Lower lobe of right lung (tissue), 2 donors: ENCODE measurements around the gene SLITRK2. TPM values are rescaled to one million over a fixed set of nuclear protein-coding genes. Genes with fewer than 3 reads are reported as not detected.

Experiments
- ATAC-seq, 2 donors: fragments of 200-7000 bp; cut with Tn5 transposase; one replicate each; pipeline ENCODE4 v1.9.1; 2020 to 2022; ENCODE audit warnings: mild to moderate bottlenecking in 2 of 2, moderate library complexity in 2 of 2
- DNase-seq: peaks from one replicate; pipeline ENCODE4 v3.0.0-alpha.2; 2020
- H3K27ac ChIP-seq: fragments of 200-600 bp; one replicate; pipeline ENCODE4 v1.8.0; 2022
- H3K27me3 ChIP-seq: fragments of 200-600 bp; one replicate; pipeline ENCODE4 v1.8.0; 2022; ENCODE audit warnings: low read depth
- H3K36me3 ChIP-seq: fragments of 200-600 bp; one replicate; pipeline ENCODE4 v1.8.0; 2022; ENCODE audit warnings: mild to moderate bottlenecking
- H3K4me1 ChIP-seq: fragments of 200-600 bp; one replicate; pipeline ENCODE4 v1.8.0; 2022
- H3K4me3 ChIP-seq: fragments of 200-600 bp; one replicate; pipeline ENCODE4 v1.8.0; 2022; ENCODE audit warnings: mild to moderate bottlenecking
- H3K9me3 ChIP-seq: fragments of 200-600 bp; one replicate; pipeline ENCODE4 v1.8.0; 2022
- CTCF ChIP-seq: fragments of 200-600 bp; IDR thresholded peaks from one replicate; pipeline ENCODE4 v1.8.0; 2022; ENCODE audit warnings: antibody characterized with exemption, mild to moderate bottlenecking
- intact Hi-C: fragments of 100-400 bp; cut with DNase I; formaldehyde crosslinking; loops from one replicate; pipeline ENCODE4 v1.11.0; 2022
- total RNA-seq: library from RNA; stranded (reverse); fragmentation: NEBNext Ultra II Directional; extraction: Animal tissue kit (Norgen Biotek cat#: 25700); gene quantifications from one replicate; pipeline ENCODE4 v1.2.1, GENCODE V29; 2021
- donor health status: DM: no; HTN: yes; CAD: no; lungs with severe emphysema.

The SLITRK2 gene
- total RNA-seq, 1 donor from 2014 or later: 0.15 TPM

GRCh38 chrX:145816601-145817315, 871 bp upstream of the SLITRK2 start:
- intact Hi-C loops: no loop called here
- Histone ChIP-seq H3K27me3 (peaks cover 8% of the 10 kb centered on the region), H3K9me3 (no peaks in the 10 kb centered on the region), H3K27ac (no peak overlapping the region), H3K4me1 (peaks cover 6% of the 10 kb centered on the region), H3K4me3 (peak overlapping the region; percentile 28), H3K36me3 (no peaks in the 10 kb centered on the region)
- DNase-seq (no peak), ATAC-seq (no peak)
- no peak for TF ChIP-seq CTCF

GRCh38 chrX:145818186-145819113, 821 bp downstream of the SLITRK2 start:
- H3K4me3 ChIP-seq: peak overlapping the region; percentile 34
- no peaks in the 10 kb centered on the region for H3K36me3 ChIP-seq
- intact Hi-C loops: no loop called here
- ATAC-seq (peak in 1 of 2 donors; percentile 36), DNase-seq (no peak)
- no peaks in the 10 kb centered on the region for H3K9me3 ChIP-seq
- H3K4me1 ChIP-seq: peaks cover 6% of the 10 kb centered on the region
- no peak overlapping the region for H3K27ac ChIP-seq
- H3K27me3 ChIP-seq: peaks cover 8% of the 10 kb centered on the region
- no peak for TF ChIP-seq CTCF

- TF ChIP-seq CTCF: no peak
- ATAC-seq: no peak
- Histone ChIP-seq H3K36me3 (no peaks in the 10 kb centered on the region), H3K9me3 (no peaks in the 10 kb centered on the region), H3K27me3 (peaks cover 8% of the 10 kb centered on the region), H3K4me1 (peaks cover 6% of the 10 kb centered on the region), H3K27ac (no peak overlapping the region), H3K4me3 (no peak overlapping the region)
- no peak for DNase-seq
- intact Hi-C loops: no loop called here
These were observed 3.2 kb downstream of the SLITRK2 start for GRCh38 chrX:145820825-145821224.

GRCh38 chrX:145821291-145821897, 3.8 kb downstream of the SLITRK2 start:
- Histone ChIP-seq H3K4me1 (peaks cover 6% of the 10 kb centered on the region), H3K4me3 (no peak overlapping the region), H3K27me3 (peaks cover 8% of the 10 kb centered on the region), H3K27ac (no peak overlapping the region), H3K9me3 (no peaks in the 10 kb centered on the region), H3K36me3 (no peaks in the 10 kb centered on the region)
- ATAC-seq (no peak), DNase-seq (no peak)
- no peak for TF ChIP-seq CTCF
- intact Hi-C loops: no loop called here

- Histone ChIP-seq H3K9me3 (no peaks in the 10 kb centered on the region), H3K36me3 (no peaks in the 10 kb centered on the region), H3K27me3 (peaks cover 8% of the 10 kb centered on the region), H3K4me3 (no peak overlapping the region), H3K4me1 (peaks cover 6% of the 10 kb centered on the region), H3K27ac (no peak overlapping the region)
- no peak for TF ChIP-seq CTCF
- DNase-seq (no peak), ATAC-seq (no peak)
- intact Hi-C loops: no loop called here
These were observed 4.4 kb downstream of the SLITRK2 start for GRCh38 chrX:145821898-145822571.
